Measurements from ENCODE around the gene YIPF3. TPM values are rescaled to one million over a fixed set of nuclear protein-coding genes. Genes with fewer than 3 reads are reported as not detected.

YIPF3 gene
- total and polyA plus RNA-seq, 10 of the 15 experiments (the other 5 are each of a cell fraction or from before 2014, with no cell fraction given): 20.5 to 88.8 (median 44.7) TPM

DNA sequence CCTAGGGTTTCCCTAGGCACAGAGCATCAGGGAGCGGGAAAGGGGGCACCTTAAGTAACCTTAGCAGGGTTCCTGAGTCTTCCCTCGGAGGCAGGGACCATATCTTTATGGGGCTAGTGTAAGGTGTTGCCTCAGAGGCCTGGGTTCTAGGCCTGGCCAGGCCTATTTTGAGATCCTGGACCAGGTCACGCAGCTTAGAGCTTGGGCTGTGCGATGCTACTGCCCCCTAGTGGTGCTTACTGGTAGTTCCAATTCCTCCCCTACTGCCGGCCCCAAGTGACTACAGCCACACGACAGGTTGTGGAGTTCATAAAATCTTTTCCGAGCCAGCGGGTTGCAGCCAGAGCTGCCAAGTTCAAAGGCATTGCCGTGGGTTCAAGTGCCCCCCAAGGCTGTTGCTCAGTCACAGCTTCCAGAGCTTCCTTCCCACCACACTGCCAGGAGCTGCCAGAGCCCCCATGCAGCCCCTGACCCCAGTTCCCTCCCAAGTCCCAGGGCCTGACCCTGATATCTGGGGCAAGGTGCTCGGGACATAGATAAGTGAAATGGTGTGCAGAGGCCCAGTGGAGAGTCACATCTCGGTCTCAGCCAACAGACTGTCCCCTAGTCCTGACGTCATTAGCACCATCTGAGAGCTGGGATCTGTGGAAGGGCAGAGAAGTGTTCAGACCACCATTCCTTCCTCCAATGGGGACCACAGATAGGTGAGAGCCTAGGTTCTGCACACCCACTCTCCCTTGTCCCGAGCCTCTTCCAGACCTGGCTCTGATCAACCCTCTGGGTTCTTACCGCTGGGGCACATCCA lies 9.9 kb downstream of the YIPF3 start (continued):
- TF ChIP-seq, protein P1, sequence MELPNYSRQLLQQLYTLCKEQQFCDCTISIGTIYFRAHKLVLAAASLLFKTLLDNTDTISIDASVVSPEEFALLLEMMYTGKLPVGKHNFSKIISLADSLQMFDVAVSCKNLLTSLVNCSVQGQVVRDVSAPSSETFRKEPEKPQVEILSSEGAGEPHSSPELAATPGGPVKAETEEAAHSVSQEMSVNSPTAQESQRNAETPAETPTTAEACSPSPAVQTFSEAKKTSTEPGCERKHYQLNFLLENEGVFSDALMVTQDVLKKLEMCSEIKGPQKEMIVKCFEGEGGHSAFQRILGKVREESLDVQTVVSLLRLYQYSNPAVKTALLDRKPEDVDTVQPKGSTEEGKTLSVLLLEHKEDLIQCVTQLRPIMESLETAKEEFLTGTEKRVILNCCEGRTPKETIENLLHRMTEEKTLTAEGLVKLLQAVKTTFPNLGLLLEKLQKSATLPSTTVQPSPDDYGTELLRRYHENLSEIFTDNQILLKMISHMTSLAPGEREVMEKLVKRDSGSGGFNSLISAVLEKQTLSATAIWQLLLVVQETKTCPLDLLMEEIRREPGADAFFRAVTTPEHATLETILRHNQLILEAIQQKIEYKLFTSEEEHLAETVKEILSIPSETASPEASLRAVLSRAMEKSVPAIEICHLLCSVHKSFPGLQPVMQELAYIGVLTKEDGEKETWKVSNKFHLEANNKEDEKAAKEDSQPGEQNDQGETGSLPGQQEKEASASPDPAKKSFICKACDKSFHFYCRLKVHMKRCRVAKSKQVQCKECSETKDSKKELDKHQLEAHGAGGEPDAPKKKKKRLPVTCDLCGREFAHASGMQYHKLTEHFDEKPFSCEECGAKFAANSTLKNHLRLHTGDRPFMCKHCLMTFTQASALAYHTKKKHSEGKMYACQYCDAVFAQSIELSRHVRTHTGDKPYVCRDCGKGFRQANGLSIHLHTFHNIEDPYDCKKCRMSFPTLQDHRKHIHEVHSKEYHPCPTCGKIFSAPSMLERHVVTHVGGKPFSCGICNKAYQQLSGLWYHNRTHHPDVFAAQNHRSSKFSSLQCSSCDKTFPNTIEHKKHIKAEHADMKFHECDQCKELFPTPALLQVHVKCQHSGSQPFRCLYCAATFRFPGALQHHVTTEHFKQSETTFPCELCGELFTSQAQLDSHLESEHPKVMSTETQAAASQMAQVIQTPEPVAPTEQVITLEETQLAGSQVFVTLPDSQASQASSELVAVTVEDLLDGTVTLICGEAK (IDR thresholded peaks at IDR 0.05; ENCODE audit: borderline replicate concordance): no peak
- no peak for TF ChIP-seq NFXL1 (IDR thresholded peaks at IDR 0.05; ENCODE audit: borderline replicate concordance)
- TF ChIP-seq MXI1 (IDR thresholded peaks at IDR 0.05; ENCODE audit: low read depth, low read length): no peak
- no peak for TF ChIP-seq POLR2AphosphoS2 (IDR thresholded peaks at IDR 0.05; ENCODE audit: low read depth, low read length)
- TF ChIP-seq TBL1XR1 (IDR thresholded peaks at IDR 0.05; ENCODE audit: low read depth, low read length): no peak
- no peak for TF ChIP-seq RBBP5 (conservative IDR thresholded peaks at IDR 0.05)
- no peak for TF ChIP-seq DPF2 (IDR thresholded peaks at IDR 0.05)
- TF ChIP-seq BMI1 (IDR thresholded peaks at IDR 0.05; ENCODE audit: borderline replicate concordance): no peak
- TF ChIP-seq TCF3 (IDR thresholded peaks at IDR 0.05; ENCODE audit: borderline replicate concordance, insufficient read depth, low read depth, low read length): no peak
- no peak for TF ChIP-seq EGR1 (IDR thresholded peaks at IDR 0.05; ENCODE audit: borderline replicate concordance in 1 of 2, low read depth in 2 of 2, low read length in 2 of 2)
- no peak for TF ChIP-seq RELA (IDR thresholded peaks at IDR 0.05; ENCODE audit: borderline replicate concordance, partially characterized antibody)
- TF ChIP-seq, protein P2, sequence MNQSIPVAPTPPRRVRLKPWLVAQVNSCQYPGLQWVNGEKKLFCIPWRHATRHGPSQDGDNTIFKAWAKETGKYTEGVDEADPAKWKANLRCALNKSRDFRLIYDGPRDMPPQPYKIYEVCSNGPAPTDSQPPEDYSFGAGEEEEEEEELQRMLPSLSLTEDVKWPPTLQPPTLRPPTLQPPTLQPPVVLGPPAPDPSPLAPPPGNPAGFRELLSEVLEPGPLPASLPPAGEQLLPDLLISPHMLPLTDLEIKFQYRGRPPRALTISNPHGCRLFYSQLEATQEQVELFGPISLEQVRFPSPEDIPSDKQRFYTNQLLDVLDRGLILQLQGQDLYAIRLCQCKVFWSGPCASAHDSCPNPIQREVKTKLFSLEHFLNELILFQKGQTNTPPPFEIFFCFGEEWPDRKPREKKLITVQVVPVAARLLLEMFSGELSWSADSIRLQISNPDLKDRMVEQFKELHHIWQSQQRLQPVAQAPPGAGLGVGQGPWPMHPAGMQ (IDR thresholded peaks at IDR 0.05; ENCODE audit: borderline replicate concordance): no peak
- no peak for TF ChIP-seq STAT1 (conservative IDR thresholded peaks at IDR 0.05)
- TF ChIP-seq IKZF2 (IDR thresholded peaks at IDR 0.05): no peak
- no peak for TF ChIP-seq EP300 (IDR thresholded peaks at IDR 0.05; ENCODE audit: borderline replicate concordance in 1 of 2, control insufficient read depth in 1 of 2, low read depth in 2 of 2, low read length in 2 of 2)
- TF ChIP-seq IKZF1 (conservative IDR thresholded peaks at IDR 0.05): no peak
- no peak for TF ChIP-seq EZH2 (IDR thresholded peaks at IDR 0.05; ENCODE audit: borderline replicate concordance, control insufficient read depth, low read depth, low read length)
- TF ChIP-seq HCFC1 (IDR thresholded peaks at IDR 0.05; ENCODE audit: low read length): no peak
- no peak for TF ChIP-seq KLF5 (IDR thresholded peaks at IDR 0.05; ENCODE audit: partially characterized antibody)
- no peak for TF ChIP-seq SUPT20H (IDR thresholded peaks at IDR 0.05; ENCODE audit: borderline replicate concordance, control insufficient read depth, low read depth, low read length)
- TF ChIP-seq, protein P3, sequence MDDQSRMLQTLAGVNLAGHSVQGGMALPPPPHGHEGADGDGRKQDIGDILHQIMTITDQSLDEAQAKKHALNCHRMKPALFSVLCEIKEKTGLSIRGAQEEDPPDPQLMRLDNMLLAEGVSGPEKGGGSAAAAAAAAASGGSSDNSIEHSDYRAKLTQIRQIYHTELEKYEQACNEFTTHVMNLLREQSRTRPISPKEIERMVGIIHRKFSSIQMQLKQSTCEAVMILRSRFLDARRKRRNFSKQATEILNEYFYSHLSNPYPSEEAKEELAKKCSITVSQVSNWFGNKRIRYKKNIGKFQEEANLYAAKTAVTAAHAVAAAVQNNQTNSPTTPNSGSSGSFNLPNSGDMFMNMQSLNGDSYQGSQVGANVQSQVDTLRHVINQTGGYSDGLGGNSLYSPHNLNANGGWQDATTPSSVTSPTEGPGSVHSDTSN (IDR thresholded peaks at IDR 0.05; ENCODE audit: insufficient replicate concordance, low read depth, low read length): no peak
- TF ChIP-seq BRCA1 (IDR thresholded peaks at IDR 0.05; ENCODE audit: low read depth, low read length): no peak
- TF ChIP-seq ZBED1 (IDR thresholded peaks at IDR 0.05; ENCODE audit: borderline replicate concordance): no peak

Measured in GM12878 (cell line).